HepG2 (cell line): ENCODE measurements around the gene NECAB2. TPM values are rescaled to one million over a fixed set of nuclear protein-coding genes. Genes with fewer than 3 reads are reported as not detected.

ENCODE experiments used
- ATAC-seq: fragments of 200-7000 bp; cut with Tn5 transposase; 3 replicates; pipeline ENCODE4 v1.9.1; 2020; ENCODE audit warnings: mild to moderate bottlenecking, moderate library complexity
- BruUV-seq: library from RNA; stranded (reverse); fragments of 400-500 nt; replicated peaks from 2 replicates; lab custom pipeline; 2021; lab: Mats Ljungman, UMichigan
- CTCF ChIA-PET: fragments of 300-600 bp; formaldehyde crosslinking; extraction: SDS; loops from one replicate; lab custom pipeline; 2021; ENCODE audit warnings: low total read pairs, inconsistent platforms, low intra/inter-chr PET ratio; lab: Yijun Ruan, JAX
- POLR2A ChIA-PET: fragments of 350-600 bp; sonication (Branson Sonifier 250); formaldehyde crosslinking; loops from one replicate; lab custom pipeline; 2020; ENCODE audit warnings: antibody characterized with exemption, inconsistent platforms; lab: Yijun Ruan, JAX
- DNase-seq: peaks from one replicate; pipeline ENCODE4 v3.0.0-alpha.2; 2015; ENCODE audit warnings: low spot score
- FAIRE-seq: peaks from 3 replicates; lab custom pipeline; 2011; peaks lifted over from hg19 to GRCh38; lab: Jason Lieb, UNC
- H2AFZ ChIP-seq: one replicate; pipeline ENCODE4 v1.6.1; 2011; ENCODE audit warnings: low read length, inconsistent platforms
- H3K27ac ChIP-seq: fragments of 300-600 bp; 3 replicates; pipeline ENCODE4 v1.8.0; 2011; ENCODE audit warnings: mixed run types, mild to moderate bottlenecking, mixed read lengths, low read length, inconsistent platforms; ENCODE audit not compliant: insufficient read depth; ENCODE audit errors: extremely low read length
- H3K27me3 ChIP-seq, 2 experiments: fragments of 200-600 bp in 1 of 2; 2 replicates in 1 of 2; 3 replicates in 1 of 2; pipeline versions ENCODE4 v1.6.0 to v1.8.0; 2011; ENCODE audit warnings: low read length in 2 of 2, mild to moderate bottlenecking in 2 of 2, moderate library complexity in 2 of 2, inconsistent platforms in 1 of 2; ENCODE audit not compliant: insufficient read depth in 2 of 2, control insufficient read depth in 1 of 2
- H3K36me3 ChIP-seq, 2 experiments: fragments of 200-600 bp in 1 of 2; replicated peaks in 1 of 2; 2 replicates in 1 of 2; 3 replicates in 1 of 2; pipeline versions ENCODE4 v1.5.1 to v1.8.0; 2011; ENCODE audit warnings: low read length in 2 of 2, inconsistent platforms in 1 of 2; ENCODE audit not compliant: insufficient read depth in 2 of 2, control insufficient read depth in 1 of 2
- H3K4me1 ChIP-seq: 2 replicates; pipeline ENCODE4 v1.5.1; 2012; ENCODE audit warnings: low read length, inconsistent platforms; ENCODE audit not compliant: insufficient read depth
- H3K4me2 ChIP-seq: 2 replicates; pipeline ENCODE4 v1.6.0; 2011; ENCODE audit warnings: low read depth, low read length, inconsistent platforms
- H3K4me3 ChIP-seq, 3 experiments: fragments of 200-600 bp in 1 of 3; sonication (generic), shearing (Covaris generic) in 1 of 3; replicated peaks in 1 of 3; 2 replicates each; pipeline ENCODE4 v1.5.1; 2011 to 2016; ENCODE audit warnings: low read length in 3 of 3, inconsistent platforms in 2 of 3, low read depth in 2 of 3, mild to moderate bottlenecking in 2 of 3, control low read depth in 1 of 3, mixed read lengths in 1 of 3; ENCODE audit not compliant: insufficient read depth in 1 of 3
- H3K79me2 ChIP-seq: one replicate; pipeline ENCODE4 v1.6.1; 2011; ENCODE audit warnings: low read length, inconsistent platforms; ENCODE audit not compliant: insufficient read depth
- H3K9ac ChIP-seq: 2 replicates; pipeline ENCODE4 v1.6.0; 2011; ENCODE audit warnings: mild to moderate bottlenecking, low read depth, low read length, inconsistent platforms; ENCODE audit not compliant: insufficient read depth
- H3K9me3 ChIP-seq: 2 replicates; pipeline ENCODE4 v1.5.1; 2012; ENCODE audit warnings: mild to moderate bottlenecking, low read length
- H4K20me1 ChIP-seq: 2 replicates; pipeline ENCODE4 v1.6.0; 2011; ENCODE audit warnings: inconsistent platforms, mild to moderate bottlenecking, low read length, moderate library complexity; ENCODE audit not compliant: insufficient read depth
- ATAD3A ChIP-seq: sonication (generic); formaldehyde crosslinking; IDR thresholded peaks from 2 replicates; pipeline ENCODE4 v1.4.0; 2020; ENCODE audit warnings: missing genetic modification reagents
- FOXC1 ChIP-seq: sonication (generic); formaldehyde crosslinking; IDR thresholded peaks from 2 replicates; pipeline ENCODE4 v1.8.0; 2022; ENCODE audit warnings: mild to moderate bottlenecking, missing genetic modification reagents, borderline replicate concordance
- KIAA2018 ChIP-seq: sonication (generic); formaldehyde crosslinking; IDR thresholded peaks from 2 replicates; pipeline ENCODE4 v1.5.0; 2020; ENCODE audit warnings: mild to moderate bottlenecking, missing genetic modification reagents, borderline replicate concordance
- RBM22 ChIP-seq: fragments of 200-400 bp; formaldehyde crosslinking; optimal IDR thresholded peaks from 2 replicates; pipeline ENCODE3; 2017; ENCODE audit warnings: mild to moderate bottlenecking, low read length, moderate library complexity
- RXRB ChIP-seq: IDR thresholded peaks from 2 replicates; pipeline ENCODE4 v1.6.1; 2016; ENCODE audit warnings: borderline replicate concordance, missing genetic modification reagents, missing compliant biosample characterization
- TCF12 ChIP-seq, 2 experiments: fragments of 450-650 bp in 1 of 2; sonication (generic) in 1 of 2; formaldehyde crosslinking in 1 of 2; IDR thresholded peaks; 2 replicates each; pipeline versions ENCODE4 v1.6.1 to v1.8.0; 2017 to 2022; ENCODE audit warnings: antibody characterized with exemption in 1 of 2, mild to moderate bottlenecking in 1 of 2, missing genetic modification reagents in 1 of 2, moderate library complexity in 1 of 2
- TRIM24 ChIP-seq: sonication (generic); formaldehyde crosslinking; IDR thresholded peaks from 2 replicates; pipeline ENCODE4 v1.8.0; 2022; ENCODE audit warnings: mild to moderate bottlenecking, missing genetic modification reagents
- ZHX1 ChIP-seq: sonication (generic); formaldehyde crosslinking; IDR thresholded peaks from 2 replicates; pipeline ENCODE4 v1.8.1; 2022; ENCODE audit warnings: low read depth, mild to moderate bottlenecking, missing genetic modification reagents
- ZNF839 ChIP-seq: sonication (generic); formaldehyde crosslinking; IDR thresholded peaks from 2 replicates; pipeline ENCODE4 v1.4.0; 2020; ENCODE audit warnings: missing genetic modification reagents, mild to moderate bottlenecking, borderline replicate concordance
- ZNF891 ChIP-seq: sonication (generic); formaldehyde crosslinking; IDR thresholded peaks from 2 replicates; pipeline ENCODE4 v1.5.0; 2020; ENCODE audit warnings: mild to moderate bottlenecking, missing genetic modification reagents
- WGBS: methylation state at CpG from one replicate; pipeline ENCODE4 v1.1.6; 2017; ENCODE audit warnings: low lambda C conversion rate; 5-methylcytosine and 5-hydroxymethylcytosine counted together
- in situ Hi-C: cut with HindIII; loops from 2 replicates; pipeline ENCODE4 v1.10.0; 2017; ENCODE audit warnings: low pct_unique_long_range_greater_than_20kb; ENCODE audit not compliant: extremely low pct_ligation_motif_present
- intact Hi-C: fragments of 100-400 bp; cut with micrococcal nuclease; formaldehyde crosslinking; loops from one replicate; pipeline ENCODE4 v1.10.0; 2022; ENCODE audit not compliant: unreplicated experiment
- polyA plus RNA-seq, 8 experiments: library from polyadenylated mRNA; depleted of rRNA in 3 of 8; stranded (reverse) in 7 of 8; unstranded in 1 of 8; fragments of >200 nt; fragmentation: Illumina TruSeq in 4 of 8; extraction: Trizol in 4 of 8; gene quantifications; 2 replicates each; pipeline versions ENCODE4 v1.2.1 to v1.2.3, GENCODE V29; 2011 to 2016; ENCODE audit warnings: low read depth in 4 of 8, missing spikeins in 1 of 8, mixed read lengths in 1 of 8; ENCODE audit not compliant: insufficient read depth in 1 of 8
- total RNA-seq, 5 experiments: library from RNA; depleted of rRNA; stranded (reverse); fragments of >200 nt; fragmentation: Illumina TruSeq; extraction: Trizol; gene quantifications; 2 replicates each; pipeline ENCODE4 v1.2.3, GENCODE V29; 2016; ENCODE audit warnings: low read depth in 1 of 5

NECAB2 gene
- total and polyA plus RNA-seq, 2 of the 13 experiments (the other 11 are each of a cell fraction or from before 2014, with no cell fraction given): 0.21 to 0.49 TPM

GRCh38 chr16:83966153-83966696 is 1.8 kb upstream of the NECAB2 start (continued):
- TF ChIP-seq ZHX1 (CRISPR knock-in tag) (no peak), RBM22 (peak; percentile 77), TCF12 (IDR thresholded peaks at IDR 0.05) (no peak), TCF12 (CRISPR knock-in tag; IDR thresholded peaks at IDR 0.05) (no peak)

- DNase-seq: no peak
- peaks cover 3 to 19% of the 10 kb centered on the region in 2 experiments; a peak in 4 of 5 replicates for H3K27me3 ChIP-seq
- ChIA-PET CTCF (interaction anchor here (1.6 kb wide), 1 partner anchor 77 kb away, joined by 7 read pairs; no protein-coding TSS in a partner anchor), POLR2A (no interaction called here)
- no peak overlapping the region for H3K4me3 ChIP-seq
- no peak overlapping the region for H3K9ac ChIP-seq
- BruUV-seq: no TSS peak
- no peak for FAIRE-seq
- peaks cover 14% of the 10 kb centered on the region; the same call in 1 of the 2 replicates for H4K20me1 ChIP-seq
- H3K36me3 ChIP-seq: peaks cover 15 to 31% of the 10 kb centered on the region in 2 experiments; a peak in 4 of 5 replicates
- WGBS: 92% methylated on average over 2 of the region's 2 CpGs
- H2AFZ ChIP-seq: no peak overlapping the region
- in situ Hi-C loops (loop anchor here (25.0 kb wide), 1 partner anchor 220 kb away; the partner anchor contains the start of genes ADAD2 and TAF1C), intact Hi-C loops (no loop called here)
- ATAC-seq: no peak
- peaks cover 16% of the 10 kb centered on the region for H3K4me1 ChIP-seq
- no peak overlapping the region for H3K27ac ChIP-seq
- no peak overlapping the region for H3K4me2 ChIP-seq
- H3K79me2 ChIP-seq: no peaks in the 10 kb centered on the region
- H3K9me3 ChIP-seq: no peaks in the 10 kb centered on the region
- TF ChIP-seq ZNF839 (CRISPR knock-in tag) (no peak), RXRB (CRISPR knock-in tag) (no peak), ATAD3A (CRISPR knock-in tag) (no peak), ZNF891 (no peak), KIAA2018 (CRISPR knock-in tag) (no peak), TRIM24 (CRISPR knock-in tag) (no peak), FOXC1 (CRISPR knock-in tag) (no peak)
Observed at GRCh38 chr16:83967091-83967490, 953 bp upstream of the NECAB2 start.
